Loucy (cell line): ENCODE measurements around the gene PGR.

ENCODE experiments used
- H2AFZ ChIP-seq: fragments of 200-600 bp; sonication (generic); 2 replicates; pipeline ENCODE4 v1.6.0; 2016; ENCODE audit warnings: antibody characterized with exemption, mild to moderate bottlenecking, low read length, moderate library complexity
- H3F3A ChIP-seq: fragments of 200-600 bp; 2 replicates; pipeline ENCODE4 v1.6.0; 2016; ENCODE audit warnings: antibody characterized with exemption, low read depth, mild to moderate bottlenecking
- H3K27me3 ChIP-seq: fragments of 200-600 bp; sonication (generic); 2 replicates; pipeline ENCODE4 v1.6.1; 2014; ENCODE audit warnings: low read length, mild to moderate bottlenecking; ENCODE audit not compliant: insufficient read depth, poor library complexity, severe bottlenecking
- H3K36me3 ChIP-seq: fragments of 200-600 bp; sonication (generic); 2 replicates; pipeline ENCODE4 v1.6.1; 2016; ENCODE audit warnings: low read length; ENCODE audit not compliant: insufficient read depth
- H3K4me1 ChIP-seq: fragments of 200-600 bp; sonication (generic); 2 replicates; pipeline ENCODE4 v1.5.1; 2014; ENCODE audit warnings: low read length, mild to moderate bottlenecking; ENCODE audit not compliant: insufficient read depth, poor library complexity, severe bottlenecking
- H3K4me2 ChIP-seq: fragments of 200-600 bp; sonication (generic); 2 replicates; pipeline ENCODE4 v1.6.0; 2014; ENCODE audit warnings: antibody characterized with exemption, low read length, low read depth, mild to moderate bottlenecking; ENCODE audit not compliant: poor library complexity, severe bottlenecking
- H3K4me3 ChIP-seq: fragments of 200-600 bp; sonication (generic); 2 replicates; pipeline ENCODE4 v1.5.1; 2014; ENCODE audit warnings: low read length, mild to moderate bottlenecking, mixed read lengths; ENCODE audit not compliant: poor library complexity, severe bottlenecking
- H3K79me2 ChIP-seq: fragments of 200-600 bp; sonication (generic); 2 replicates; pipeline ENCODE4 v1.6.1; 2014; ENCODE audit warnings: low read length; ENCODE audit not compliant: insufficient read depth
- H3K9ac ChIP-seq: fragments of 200-600 bp; sonication (generic); 2 replicates; pipeline ENCODE4 v1.6.0; 2014; ENCODE audit warnings: mild to moderate bottlenecking, low read depth, low read length, moderate library complexity; ENCODE audit not compliant: poor library complexity, severe bottlenecking
- H3K9me2 ChIP-seq: fragments of 200-600 bp; sonication (generic); replicated peaks from 2 replicates; pipeline ENCODE4 v1.6.1; 2016; ENCODE audit warnings: low read depth, low read length, mixed read lengths
- H3K9me3 ChIP-seq: fragments of 200-600 bp; sonication (generic); 2 replicates; pipeline ENCODE4 v1.6.1; 2014; ENCODE audit warnings: mild to moderate bottlenecking, antibody characterized with exemption, low read length, low read depth; ENCODE audit not compliant: insufficient read depth
- H4K20me1 ChIP-seq: fragments of 200-600 bp; sonication (generic); 2 replicates; pipeline ENCODE4 v1.6.0; 2014; ENCODE audit warnings: antibody characterized with exemption, low read length, mild to moderate bottlenecking; ENCODE audit not compliant: insufficient read depth, poor library complexity, severe bottlenecking
- CTCF ChIP-seq: fragments of 200-600 bp; sonication (generic); conservative IDR thresholded peaks from 2 replicates; pipeline ENCODE4 v1.5.1; 2014; ENCODE audit warnings: mild to moderate bottlenecking, antibody characterized with exemption, low read length
- EZH2phosphoT487 ChIP-seq: fragments of 200-600 bp; IDR thresholded peaks from 2 replicates; pipeline ENCODE4 v1.6.1; 2018; ENCODE audit warnings: antibody characterized with exemption, mild to moderate bottlenecking, moderate library complexity, borderline replicate concordance

PGR gene

DNA sequence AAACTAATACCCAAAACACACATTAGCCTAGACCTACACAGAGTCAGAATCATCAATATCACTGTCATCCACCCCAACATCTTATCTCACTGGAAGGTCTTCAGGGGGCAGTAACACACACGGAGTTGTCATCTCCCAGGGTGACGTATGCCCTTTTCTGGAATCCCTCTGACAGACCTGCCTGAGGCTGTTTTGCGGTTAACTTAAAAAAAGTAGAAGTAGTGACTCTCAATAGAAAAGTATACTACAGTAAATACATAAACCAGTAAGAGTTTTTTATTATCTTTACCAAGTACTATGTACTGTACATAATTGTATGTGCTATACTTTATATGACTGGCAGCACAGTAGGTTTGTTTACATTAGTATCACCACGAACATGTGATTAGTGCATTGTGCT lies 80.5 kb downstream of the PGR start:
- no peak overlapping the region for H3K4me3 ChIP-seq
- H3F3A ChIP-seq: no peaks in the 10 kb centered on the region
- H4K20me1 ChIP-seq: no peaks in the 10 kb centered on the region
- no peaks in the 10 kb centered on the region for H3K9me3 ChIP-seq
- H3K4me1 ChIP-seq: no peaks in the 10 kb centered on the region
- no peak overlapping the region for H3K9ac ChIP-seq
- H3K27me3 ChIP-seq: no peaks in the 10 kb centered on the region
- H3K9me2 ChIP-seq: no peaks in the 10 kb centered on the region
- H2AFZ ChIP-seq: no peak overlapping the region
- no peak for TF ChIP-seq CTCF
- no peak for TF ChIP-seq EZH2phosphoT487
- no peak overlapping the region for H3K4me2 ChIP-seq
- no peaks in the 10 kb centered on the region for H3K79me2 ChIP-seq
- H3K36me3 ChIP-seq: no peaks in the 10 kb centered on the region

DNA sequence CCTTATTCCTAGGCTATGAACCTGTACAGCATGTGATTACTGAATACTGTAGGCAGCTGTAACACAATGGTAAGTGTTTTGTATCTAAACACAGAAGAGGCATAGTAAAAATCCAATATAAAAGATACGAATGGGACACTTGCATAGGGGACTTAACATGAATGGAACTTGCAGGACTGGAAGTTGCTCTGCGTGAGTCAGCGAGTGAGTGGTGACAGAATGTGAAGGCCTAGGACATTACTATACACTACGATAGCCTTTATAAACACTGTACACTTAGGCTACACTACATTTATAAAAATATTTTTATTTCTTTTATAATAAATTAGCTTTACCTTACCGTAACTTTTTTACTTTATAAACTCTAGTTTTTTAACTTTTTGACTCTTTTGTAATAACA lies 81.1 kb downstream of the PGR start:
- no peaks in the 10 kb centered on the region for H4K20me1 ChIP-seq
- no peaks in the 10 kb centered on the region for H3K36me3 ChIP-seq
- no peaks in the 10 kb centered on the region for H3K79me2 ChIP-seq
- H3K4me3 ChIP-seq: no peak overlapping the region
- H3K9me3 ChIP-seq: no peaks in the 10 kb centered on the region
- TF ChIP-seq CTCF (no peak), EZH2phosphoT487 (no peak)
- no peak overlapping the region for H3K9ac ChIP-seq
- H3F3A ChIP-seq: no peaks in the 10 kb centered on the region
- no peaks in the 10 kb centered on the region for H3K27me3 ChIP-seq
- H2AFZ ChIP-seq: no peak overlapping the region
- H3K9me2 ChIP-seq: no peaks in the 10 kb centered on the region
- H3K4me1 ChIP-seq: no peaks in the 10 kb centered on the region
- no peak overlapping the region for H3K4me2 ChIP-seq

- Histone ChIP-seq H3K27me3 (no peaks in the 10 kb centered on the region), H3K4me3 (no peak overlapping the region), H3F3A (no peaks in the 10 kb centered on the region), H4K20me1 (no peaks in the 10 kb centered on the region), H3K9me3 (no peaks in the 10 kb centered on the region), H3K4me2 (no peak overlapping the region), H2AFZ (no peak overlapping the region), H3K4me1 (no peaks in the 10 kb centered on the region), H3K36me3 (no peaks in the 10 kb centered on the region), H3K9me2 (no peaks in the 10 kb centered on the region), H3K9ac (no peak overlapping the region), H3K79me2 (no peaks in the 10 kb centered on the region)
- TF ChIP-seq CTCF (no peak), EZH2phosphoT487 (no peak)
Observed at GRCh38 chr11:101046947-101047346, 82.7 kb downstream of the PGR start.
